ENCODE data around the gene MMAA.

DNA sequence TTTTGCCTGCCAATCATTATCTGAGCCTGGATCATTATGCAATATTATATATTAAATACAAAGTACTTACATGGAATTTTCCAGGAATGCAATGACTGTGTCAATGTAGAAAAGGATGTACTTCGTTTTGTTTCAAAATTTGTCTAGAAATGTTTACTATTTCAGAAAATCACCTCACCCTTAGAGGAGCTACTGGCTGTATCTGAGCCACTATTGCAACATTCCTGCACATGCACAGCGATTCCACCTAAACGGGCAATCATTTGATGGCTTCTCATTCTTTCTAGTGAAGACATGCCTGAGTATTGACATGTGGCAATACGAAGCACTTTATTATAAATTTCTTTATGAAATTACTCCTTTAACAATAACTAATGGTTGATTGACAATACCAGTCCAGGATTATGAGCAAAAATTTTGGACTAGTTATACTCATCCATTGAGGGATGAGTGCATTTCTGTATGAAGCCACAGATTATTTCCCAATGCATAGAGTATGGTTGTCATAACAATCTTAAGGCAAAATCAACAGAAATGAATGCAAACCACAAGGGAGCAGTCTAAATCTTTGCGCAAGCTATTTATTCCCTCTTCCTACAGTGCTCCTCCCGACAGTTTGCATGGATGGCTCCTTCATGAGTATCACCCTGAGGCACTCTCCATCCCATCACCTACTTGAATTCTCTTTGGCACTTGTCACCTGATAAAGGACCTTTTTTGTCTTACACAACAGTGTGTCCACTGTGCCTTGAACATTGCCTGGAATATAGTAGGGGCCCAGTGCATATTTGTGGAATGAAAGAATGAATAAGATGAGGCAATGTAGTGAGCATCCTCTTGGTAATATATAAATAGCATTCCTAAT is 35.8 kb upstream of the MMAA start:
- TF ChIP-seq, protein P1, sequence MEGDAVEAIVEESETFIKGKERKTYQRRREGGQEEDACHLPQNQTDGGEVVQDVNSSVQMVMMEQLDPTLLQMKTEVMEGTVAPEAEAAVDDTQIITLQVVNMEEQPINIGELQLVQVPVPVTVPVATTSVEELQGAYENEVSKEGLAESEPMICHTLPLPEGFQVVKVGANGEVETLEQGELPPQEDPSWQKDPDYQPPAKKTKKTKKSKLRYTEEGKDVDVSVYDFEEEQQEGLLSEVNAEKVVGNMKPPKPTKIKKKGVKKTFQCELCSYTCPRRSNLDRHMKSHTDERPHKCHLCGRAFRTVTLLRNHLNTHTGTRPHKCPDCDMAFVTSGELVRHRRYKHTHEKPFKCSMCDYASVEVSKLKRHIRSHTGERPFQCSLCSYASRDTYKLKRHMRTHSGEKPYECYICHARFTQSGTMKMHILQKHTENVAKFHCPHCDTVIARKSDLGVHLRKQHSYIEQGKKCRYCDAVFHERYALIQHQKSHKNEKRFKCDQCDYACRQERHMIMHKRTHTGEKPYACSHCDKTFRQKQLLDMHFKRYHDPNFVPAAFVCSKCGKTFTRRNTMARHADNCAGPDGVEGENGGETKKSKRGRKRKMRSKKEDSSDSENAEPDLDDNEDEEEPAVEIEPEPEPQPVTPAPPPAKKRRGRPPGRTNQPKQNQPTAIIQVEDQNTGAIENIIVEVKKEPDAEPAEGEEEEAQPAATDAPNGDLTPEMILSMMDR (IDR thresholded peaks at IDR 0.05), result no peak
- TF ChIP-seq POLR2A (IDR thresholded peaks at IDR 0.05), result no peak
